Measurements from ENCODE around the gene TLN1. TPM values are rescaled to one million over a fixed set of nuclear protein-coding genes. Genes with fewer than 3 reads are reported as not detected.

The TLN1 gene
- total and polyA plus RNA-seq, 10 of the 15 experiments (the other 5 are each of a cell fraction or from before 2014, with no cell fraction given), result 11.6 to 305 (median 71.9) TPM

- TF ChIP-seq IRF4 (IDR thresholded peaks at IDR 0.05; ENCODE audit: low read depth, low read length) (no peak), RAD21 (IDR thresholded peaks at IDR 0.05; ENCODE audit: insufficient read depth, low read depth, low read length) (peak; percentile 59), FOXM1 (IDR thresholded peaks at IDR 0.05; ENCODE audit: low read depth, low read length) (peak; percentile 14; the same call in 1 of the 2 replicates), HCFC1 (IDR thresholded peaks at IDR 0.05; ENCODE audit: low read length) (no peak), PBX3 (IDR thresholded peaks at IDR 0.05; ENCODE audit: insufficient replicate concordance, low read depth, low read length) (no peak), ZNF217 (IDR thresholded peaks at IDR 0.05) (0 out of 2 replicates have a peak, but pooled peaks have one; percentile 14), POLR2AphosphoS2 (IDR thresholded peaks at IDR 0.05; ENCODE audit: low read depth, low read length) (no peak; the same call in 1 of the 2 replicates), PRDM15 (CRISPR knock-in tag; IDR thresholded peaks at IDR 0.05) (no peak), ZBTB11 (CRISPR knock-in tag; IDR thresholded peaks at IDR 0.05) (no peak), E4F1 (IDR thresholded peaks at IDR 0.05; ENCODE audit: borderline replicate concordance, partially characterized antibody) (no peak), GATAD2B (conservative IDR thresholded peaks at IDR 0.05; ENCODE audit: low read depth) (peak; percentile 82), NKRF (conservative IDR thresholded peaks at IDR 0.05) (peak; percentile 36; the same call in 1 of the 2 replicates), EED (IDR thresholded peaks at IDR 0.05; ENCODE audit: low read depth) (no peak)
Observed at GRCh38 chr9:35756275-35757225, 24.6 kb upstream of the TLN1 start (continued).
